ENCODE measurements around the gene EFNA2.

- no peak for TF ChIP-seq CTCF (IDR thresholded peaks at IDR 0.05; ENCODE audit: control extremely low read depth in 1 of 3, insufficient read depth in 1 of 3, low read depth in 1 of 3, low read length in 3 of 3)
- TF ChIP-seq MAFK (IDR thresholded peaks at IDR 0.05; ENCODE audit: low read depth, low read length) = no peak
- TF ChIP-seq FOSL1 (IDR thresholded peaks at IDR 0.05; ENCODE audit: insufficient read depth, low read depth, low read length) = no peak
- no peak for TF ChIP-seq EP300 (IDR thresholded peaks at IDR 0.05; ENCODE audit: borderline replicate concordance in 1 of 2, low read depth in 2 of 2, low read length in 2 of 2)
- no peak for TF ChIP-seq RAD21 (IDR thresholded peaks at IDR 0.05 in 1 of 2, conservative IDR thresholded peaks at IDR 0.05 in 1 of 2; ENCODE audit: low read depth in 2 of 2, low read length in 2 of 2)
Measured at GRCh38 chr19:1239420-1239795, 46.3 kb upstream of the EFNA2 start.
